Thoracic aorta (tissue), 2 donors: ENCODE data around the gene TNFRSF6B. TPM values are rescaled to one million over a fixed set of nuclear protein-coding genes. Genes with fewer than 3 reads are reported as not detected.

Source experiments
- ATAC-seq: fragments of 150-250 bp; one replicate; pipeline ENCODE4 v1.8.0; 2017; ENCODE audit warnings: low read depth; ENCODE audit not compliant: insufficient number of reproducible peaks, low FRiP score
- DNase-seq: peaks from one replicate; pipeline ENCODE4 v3.0.0-alpha.2; 2020; ENCODE audit warnings: low spot score
- H3K27ac ChIP-seq, 2 donors: fragments of 200-600 bp; sonication (generic); 1 replicate in 1 of 2; 2 replicates in 1 of 2; pipeline ENCODE4 v1.5.1; 2016; ENCODE audit warnings: mild to moderate bottlenecking in 2 of 2, moderate library complexity in 2 of 2
- H3K27me3 ChIP-seq: fragments of 200-600 bp; sonication (generic); replicated peaks from 2 replicates; pipeline ENCODE4 v1.6.0; 2016; ENCODE audit warnings: mild to moderate bottlenecking; ENCODE audit not compliant: insufficient read depth
- H3K36me3 ChIP-seq: fragments of 200-600 bp; sonication (generic); one replicate; pipeline ENCODE4 v1.5.1; 2016
- H3K4me1 ChIP-seq, 2 donors: fragments of 200-600 bp; sonication (generic); 1 replicate in 1 of 2; 2 replicates in 1 of 2; pipeline versions ENCODE4 v1.5.1 to v1.6.0; 2016; ENCODE audit warnings: low read depth in 2 of 2, mild to moderate bottlenecking in 1 of 2; ENCODE audit not compliant: control insufficient read depth in 1 of 2
- H3K4me3 ChIP-seq: fragments of 200-600 bp; sonication (generic); 2 replicates; pipeline ENCODE4 v1.5.1; 2016; ENCODE audit warnings: mild to moderate bottlenecking
- H3K9me3 ChIP-seq: fragments of 200-600 bp; sonication (generic); 2 replicates; pipeline ENCODE4 v1.5.1; 2016
- CTCF ChIP-seq: fragments of 200-600 bp; sonication (generic); IDR thresholded peaks from one replicate; pipeline ENCODE4 v1.5.1; 2019; ENCODE audit warnings: antibody characterized with exemption
- total RNA-seq, 2 donors: library from RNA; depleted of rRNA; stranded (reverse); fragments of >200 nt; gene quantifications; one replicate each; pipeline versions ENCODE4 v1.1.0 to v1.2.3, GENCODE V29; 2016

The TNFRSF6B gene
- total RNA-seq, 2 donors from 2014 or later = 32.9 to 98.9 TPM

- Histone ChIP-seq H3K27me3 (no peaks in the 10 kb centered on the region), H3K4me1 (peaks cover 24 to 31% of the 10 kb centered on the region in 2 donors), H3K36me3 (peaks cover 23% of the 10 kb centered on the region), H3K9me3 (no peaks in the 10 kb centered on the region), H3K4me3 (no peak overlapping the region), H3K27ac (no peak overlapping the region)
- TF ChIP-seq CTCF = no peak
- DNase-seq (no peak), ATAC-seq (no peak)
These were observed 7.7 kb downstream of the TNFRSF6B start for GRCh38 chr20:63703976-63704748.

GRCh38 chr20:63704749-63705117 is 8.3 kb downstream of the TNFRSF6B start:
- peaks cover 23% of the 10 kb centered on the region for H3K36me3 ChIP-seq
- DNase-seq (no peak), ATAC-seq (no peak)
- H3K27ac ChIP-seq = no peak overlapping the region
- H3K27me3 ChIP-seq = no peaks in the 10 kb centered on the region
- no peak overlapping the region for H3K4me3 ChIP-seq
- TF ChIP-seq CTCF = no peak
- H3K9me3 ChIP-seq = no peaks in the 10 kb centered on the region
- peaks cover 22 to 31% of the 10 kb centered on the region in 2 donors for H3K4me1 ChIP-seq

GRCh38 chr20:63705232-63706026 is 9.0 kb downstream of the TNFRSF6B start:
- no peak for DNase-seq

GRCh38 chr20:63706027-63706695 is 9.7 kb downstream of the TNFRSF6B start:
- H3K27ac ChIP-seq = peak overlapping the region; percentile 72 to 73
- no peak for ATAC-seq

More at GRCh38 chr20:63705232-63706026, 9.0 kb downstream of the TNFRSF6B start:
- Histone ChIP-seq H3K27me3 (no peaks in the 10 kb centered on the region), H3K4me1 (peaks cover 22 to 27% of the 10 kb centered on the region in 2 donors), H3K27ac (no peak overlapping the region), H3K9me3 (no peaks in the 10 kb centered on the region), H3K36me3 (peaks cover 23% of the 10 kb centered on the region), H3K4me3 (no peak overlapping the region)
- ATAC-seq = no peak
- TF ChIP-seq CTCF = no peak

More at GRCh38 chr20:63706027-63706695, 9.7 kb downstream of the TNFRSF6B start:
- H3K36me3 ChIP-seq = peaks cover 24% of the 10 kb centered on the region
- no peak for TF ChIP-seq CTCF
- H3K4me3 ChIP-seq = peak overlapping the region; percentile 94
- H3K9me3 ChIP-seq = no peaks in the 10 kb centered on the region
- no peaks in the 10 kb centered on the region for H3K27me3 ChIP-seq
- peaks cover 22 to 27% of the 10 kb centered on the region in 2 donors for H3K4me1 ChIP-seq
- DNase-seq = no peak
